ENCODE data around the gene KISS1R. TPM values are rescaled to one million over a fixed set of nuclear protein-coding genes. Genes with fewer than 3 reads are reported as not detected.

KISS1R gene
- total and polyA plus RNA-seq, 2 of the 4 experiments (the other 2 are of a cell fraction) = not detected

DNA sequence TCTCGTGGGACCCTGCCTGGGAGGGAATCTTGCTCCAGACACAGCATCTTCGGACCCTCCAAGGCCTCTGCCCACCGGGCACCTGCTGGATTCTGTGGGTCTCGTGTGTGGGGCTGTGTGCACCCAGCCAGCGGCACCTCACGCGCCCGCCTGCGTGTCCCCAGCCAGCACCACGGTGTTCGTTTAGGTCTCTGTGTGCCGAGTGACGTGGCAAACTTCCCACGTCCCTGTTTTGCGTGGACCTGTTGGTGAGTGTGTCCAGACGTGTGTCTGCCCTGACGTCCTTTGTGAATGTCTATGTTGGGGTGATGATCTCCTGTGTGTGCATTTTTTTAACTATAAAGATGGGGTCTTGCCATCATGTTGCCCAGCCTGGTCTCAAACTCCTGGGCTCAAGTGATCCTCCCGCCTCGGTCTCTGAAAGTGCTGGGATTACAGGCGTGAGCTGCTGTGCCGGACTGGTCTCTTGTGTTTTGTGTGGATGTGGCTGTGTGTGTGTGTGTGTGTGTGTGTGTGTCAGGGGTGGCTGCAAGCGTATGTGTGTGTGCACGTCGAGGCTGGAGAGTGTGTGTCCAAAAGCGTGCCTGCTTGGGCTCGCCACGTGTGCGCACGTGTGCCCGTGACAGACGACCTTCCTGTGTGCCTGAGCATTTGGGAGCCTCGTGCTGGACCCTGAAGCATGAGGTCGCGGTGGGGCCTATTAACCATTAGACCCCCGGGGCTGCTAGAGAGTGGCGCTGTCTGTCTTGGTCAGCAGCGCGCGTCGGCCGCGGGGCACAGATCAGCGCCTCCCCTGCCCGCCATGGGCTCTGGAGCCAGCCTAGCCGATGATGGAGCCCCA, 24.4 kb downstream of the KISS1R start (continued):
- TF ChIP-seq, protein P1, sequence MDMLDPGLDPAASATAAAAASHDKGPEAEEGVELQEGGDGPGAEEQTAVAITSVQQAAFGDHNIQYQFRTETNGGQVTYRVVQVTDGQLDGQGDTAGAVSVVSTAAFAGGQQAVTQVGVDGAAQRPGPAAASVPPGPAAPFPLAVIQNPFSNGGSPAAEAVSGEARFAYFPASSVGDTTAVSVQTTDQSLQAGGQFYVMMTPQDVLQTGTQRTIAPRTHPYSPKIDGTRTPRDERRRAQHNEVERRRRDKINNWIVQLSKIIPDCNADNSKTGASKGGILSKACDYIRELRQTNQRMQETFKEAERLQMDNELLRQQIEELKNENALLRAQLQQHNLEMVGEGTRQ (IDR thresholded peaks at IDR 0.05; ENCODE audit: low read depth, low read length) = no peak

DNA sequence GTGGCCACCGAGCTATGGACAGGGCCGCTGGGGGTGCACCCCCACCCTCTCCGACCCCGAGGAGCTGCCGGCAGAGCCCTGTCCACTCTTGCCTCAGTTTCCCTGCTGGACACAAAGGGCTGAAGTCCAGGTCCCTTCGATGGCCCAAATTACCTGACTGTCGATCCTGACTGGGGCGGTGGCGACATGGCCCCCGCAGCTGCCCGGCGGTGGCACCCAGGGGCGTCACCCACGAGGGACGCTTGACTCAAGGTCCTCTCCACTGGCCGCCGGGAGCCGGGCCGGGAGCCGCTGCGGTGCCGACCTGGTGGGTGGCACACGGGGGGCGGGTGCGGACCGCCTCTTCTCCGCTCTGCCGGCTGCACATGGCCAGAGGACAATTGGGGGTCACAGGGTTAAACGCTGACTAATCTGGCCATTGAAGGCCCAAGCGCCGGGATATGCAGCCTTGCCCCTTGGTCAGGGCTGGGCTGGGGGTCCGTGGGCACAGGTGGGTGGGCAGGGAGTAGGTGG, 25.1 kb downstream of the KISS1R start:
- Histone ChIP-seq H2BK20ac (ENCODE audit: low read depth, low read length) (no peak overlapping the region), H2BK120ac (ENCODE audit: low read depth, low read length) (no peak overlapping the region), H3K4me1 (ENCODE audit: control insufficient read depth, insufficient read depth, low read length) (peaks cover 9% of the 10 kb centered on the region; the same call in 1 of the 2 replicates), H3K23ac (ENCODE audit: low read depth, low read length) (no peak overlapping the region), H4K5ac (ENCODE audit: low read depth, low read length) (no peak overlapping the region), H4K8ac (ENCODE audit: low read depth in 2 of 2, low read length in 2 of 2) (no peak overlapping the region), H3K27me3 (ENCODE audit: control insufficient read depth, insufficient read depth, low read length) (no peaks in the 10 kb centered on the region), H3K9ac (ENCODE audit: low read depth, low read length) (no peak overlapping the region), H2BK15ac (ENCODE audit: low read depth, low read length) (no peak overlapping the region), H3K36me3 (ENCODE audit: control insufficient read depth, insufficient read depth, low read length) (peaks cover 47% of the 10 kb centered on the region), H2BK5ac (ENCODE audit: low read depth, low read length, poor library complexity, severe bottlenecking) (no peak overlapping the region), H2AFZ (replicated peaks; ENCODE audit: low read length, poor library complexity) (no peak overlapping the region), H3K9me3 (ENCODE audit: control insufficient read depth, insufficient read depth, low read length) (no peaks in the 10 kb centered on the region), H2AK9ac (replicated peaks; ENCODE audit: low read depth, low read length, poor library complexity) (peak overlapping the region; percentile 65), H3K56ac (ENCODE audit: extremely low read depth, insufficient read depth, low read length) (no peak overlapping the region), H4K20me1 (ENCODE audit: insufficient read depth, low read length) (peaks cover 91% of the 10 kb centered on the region), H3K18ac (ENCODE audit: low read depth, low read length) (no peak overlapping the region), H3K27ac (ENCODE audit: insufficient read depth, low read length) (no peak overlapping the region), H3K9me1 (ENCODE audit: insufficient read depth, low read length) (peaks cover 15% of the 10 kb centered on the region), H2AK5ac (ENCODE audit: low read depth, low read length) (no peak overlapping the region), H3K4me3 (ENCODE audit: insufficient read depth, low read depth, low read length) (no peak overlapping the region), H3K14ac (replicated peaks; ENCODE audit: low read depth, low read length) (no peak overlapping the region), H4K91ac (ENCODE audit: insufficient read depth, low read depth, low read length) (no peak overlapping the region), H3K4me2 (ENCODE audit: low read depth, low read length) (no peak overlapping the region), H3K79me1 (ENCODE audit: low read depth in 1 of 2, low read length in 2 of 2) (peaks cover 17 to 79% of the 10 kb centered on the region in 2 experiments), H3K4ac (ENCODE audit: low read depth, low read length) (no peak overlapping the region)
- 92% methylated on average over 12 of the region's 32 CpGs; no CpG with 5 or more reads in 1 of the 2 experiments for WGBS, 2 experiments (ENCODE audit: extremely low coverage in 2 of 2, insufficient read length in 1 of 2)
- ATAC-seq (ENCODE audit: low read depth) = no peak
- in situ Hi-C loops (cut with MboI; ENCODE audit: low sequenced_read_pairs) (no loop called here), dilution Hi-C loops (cut with HindIII; ENCODE audit: low sequenced_read_pairs, unreplicated experiment) (no loop called here), intact Hi-C loops (cut with micrococcal nuclease) (no loop called here)
- CTCF ChIA-PET = no interaction called here
- POLR2A ChIA-PET (ENCODE audit: unreplicated experiment) = no interaction called here
- DNase-seq = no peak
- BruUV-seq (replicated peaks) = no TSS peak
- TF ChIP-seq MXI1 (IDR thresholded peaks at IDR 0.05; ENCODE audit: borderline replicate concordance, low read depth, low read length) = no peak
- no peak for TF ChIP-seq MAFK (IDR thresholded peaks at IDR 0.05; ENCODE audit: low read depth, low read length)
- TF ChIP-seq, protein P1 (IDR thresholded peaks at IDR 0.05; ENCODE audit: low read depth, low read length) = no peak
- TF ChIP-seq RAD21 (IDR thresholded peaks at IDR 0.05; ENCODE audit: low read length) = no peak
- TF ChIP-seq CEBPB (IDR thresholded peaks at IDR 0.05; ENCODE audit: low read depth, low read length) = no peak
- TF ChIP-seq RCOR1 (IDR thresholded peaks at IDR 0.05; ENCODE audit: insufficient replicate concordance, low read length) = no peak
- TF ChIP-seq FOS (IDR thresholded peaks at IDR 0.05; ENCODE audit: low read depth, low read length) = no peak
- TF ChIP-seq, protein P2, sequence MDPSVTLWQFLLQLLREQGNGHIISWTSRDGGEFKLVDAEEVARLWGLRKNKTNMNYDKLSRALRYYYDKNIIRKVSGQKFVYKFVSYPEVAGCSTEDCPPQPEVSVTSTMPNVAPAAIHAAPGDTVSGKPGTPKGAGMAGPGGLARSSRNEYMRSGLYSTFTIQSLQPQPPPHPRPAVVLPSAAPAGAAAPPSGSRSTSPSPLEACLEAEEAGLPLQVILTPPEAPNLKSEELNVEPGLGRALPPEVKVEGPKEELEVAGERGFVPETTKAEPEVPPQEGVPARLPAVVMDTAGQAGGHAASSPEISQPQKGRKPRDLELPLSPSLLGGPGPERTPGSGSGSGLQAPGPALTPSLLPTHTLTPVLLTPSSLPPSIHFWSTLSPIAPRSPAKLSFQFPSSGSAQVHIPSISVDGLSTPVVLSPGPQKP (IDR thresholded peaks at IDR 0.05; ENCODE audit: borderline replicate concordance, low read depth, low read length) = no peak
- TF ChIP-seq SMC3 (IDR thresholded peaks at IDR 0.05; ENCODE audit: low read depth, low read length) = no peak
- TF ChIP-seq, protein P3, sequence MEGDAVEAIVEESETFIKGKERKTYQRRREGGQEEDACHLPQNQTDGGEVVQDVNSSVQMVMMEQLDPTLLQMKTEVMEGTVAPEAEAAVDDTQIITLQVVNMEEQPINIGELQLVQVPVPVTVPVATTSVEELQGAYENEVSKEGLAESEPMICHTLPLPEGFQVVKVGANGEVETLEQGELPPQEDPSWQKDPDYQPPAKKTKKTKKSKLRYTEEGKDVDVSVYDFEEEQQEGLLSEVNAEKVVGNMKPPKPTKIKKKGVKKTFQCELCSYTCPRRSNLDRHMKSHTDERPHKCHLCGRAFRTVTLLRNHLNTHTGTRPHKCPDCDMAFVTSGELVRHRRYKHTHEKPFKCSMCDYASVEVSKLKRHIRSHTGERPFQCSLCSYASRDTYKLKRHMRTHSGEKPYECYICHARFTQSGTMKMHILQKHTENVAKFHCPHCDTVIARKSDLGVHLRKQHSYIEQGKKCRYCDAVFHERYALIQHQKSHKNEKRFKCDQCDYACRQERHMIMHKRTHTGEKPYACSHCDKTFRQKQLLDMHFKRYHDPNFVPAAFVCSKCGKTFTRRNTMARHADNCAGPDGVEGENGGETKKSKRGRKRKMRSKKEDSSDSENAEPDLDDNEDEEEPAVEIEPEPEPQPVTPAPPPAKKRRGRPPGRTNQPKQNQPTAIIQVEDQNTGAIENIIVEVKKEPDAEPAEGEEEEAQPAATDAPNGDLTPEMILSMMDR (conservative IDR thresholded peaks at IDR 0.05; ENCODE audit: low read depth, low read length) = no peak

Data from IMR-90 (cell line).